ENCODE data around the gene RWDD3. TPM values are rescaled to one million over a fixed set of nuclear protein-coding genes. Genes with fewer than 3 reads are reported as not detected.

The RWDD3 gene
- total RNA-seq, 3 donors from 2014 or later: 9.2 to 20.3 (median 11.5) TPM

DNA sequence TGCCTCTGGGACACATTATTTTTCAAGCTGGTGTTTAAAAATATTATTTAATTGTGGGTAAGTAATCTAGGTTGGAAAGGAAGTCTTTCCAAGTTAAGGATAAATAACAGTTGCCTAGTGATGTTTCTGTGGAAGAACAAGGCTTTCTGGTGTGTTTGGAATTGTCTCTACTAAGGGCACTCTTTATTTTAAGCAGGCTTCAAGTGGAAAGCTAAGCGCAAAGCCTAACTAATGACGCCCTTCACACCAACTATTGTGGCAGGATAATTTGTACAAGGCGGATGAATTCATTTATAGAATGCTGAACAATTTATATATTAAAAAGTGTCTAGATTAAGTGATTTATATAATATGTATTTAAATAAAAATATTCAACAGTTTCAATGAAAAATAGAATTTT lies 25.1 kb upstream of the RWDD3 start:
- H3K4me1 ChIP-seq: no peaks in the 10 kb centered on the region
- no peaks in the 10 kb centered on the region for H3K36me3 ChIP-seq
- H3K4me3 ChIP-seq: no peak overlapping the region
- DNase-seq (ENCODE audit: low spot score in 2 of 2): no peak
- TF ChIP-seq POLR2A (IDR thresholded peaks at IDR 0.05) (no peak), POLR2AphosphoS5 (IDR thresholded peaks at IDR 0.05) (no peak)
- TF ChIP-seq, protein P1, sequence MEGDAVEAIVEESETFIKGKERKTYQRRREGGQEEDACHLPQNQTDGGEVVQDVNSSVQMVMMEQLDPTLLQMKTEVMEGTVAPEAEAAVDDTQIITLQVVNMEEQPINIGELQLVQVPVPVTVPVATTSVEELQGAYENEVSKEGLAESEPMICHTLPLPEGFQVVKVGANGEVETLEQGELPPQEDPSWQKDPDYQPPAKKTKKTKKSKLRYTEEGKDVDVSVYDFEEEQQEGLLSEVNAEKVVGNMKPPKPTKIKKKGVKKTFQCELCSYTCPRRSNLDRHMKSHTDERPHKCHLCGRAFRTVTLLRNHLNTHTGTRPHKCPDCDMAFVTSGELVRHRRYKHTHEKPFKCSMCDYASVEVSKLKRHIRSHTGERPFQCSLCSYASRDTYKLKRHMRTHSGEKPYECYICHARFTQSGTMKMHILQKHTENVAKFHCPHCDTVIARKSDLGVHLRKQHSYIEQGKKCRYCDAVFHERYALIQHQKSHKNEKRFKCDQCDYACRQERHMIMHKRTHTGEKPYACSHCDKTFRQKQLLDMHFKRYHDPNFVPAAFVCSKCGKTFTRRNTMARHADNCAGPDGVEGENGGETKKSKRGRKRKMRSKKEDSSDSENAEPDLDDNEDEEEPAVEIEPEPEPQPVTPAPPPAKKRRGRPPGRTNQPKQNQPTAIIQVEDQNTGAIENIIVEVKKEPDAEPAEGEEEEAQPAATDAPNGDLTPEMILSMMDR (IDR thresholded peaks at IDR 0.05): no peak
- H3K27me3 ChIP-seq: no peaks in the 10 kb centered on the region
- peaks cover 0 to 8% of the 10 kb centered on the region in 2 donors for H3K9me3 ChIP-seq
- H3K27ac ChIP-seq: no peak overlapping the region
- intact Hi-C loops (cut with DNase I; ENCODE audit: low total_unique reads): no loop called here

DNA sequence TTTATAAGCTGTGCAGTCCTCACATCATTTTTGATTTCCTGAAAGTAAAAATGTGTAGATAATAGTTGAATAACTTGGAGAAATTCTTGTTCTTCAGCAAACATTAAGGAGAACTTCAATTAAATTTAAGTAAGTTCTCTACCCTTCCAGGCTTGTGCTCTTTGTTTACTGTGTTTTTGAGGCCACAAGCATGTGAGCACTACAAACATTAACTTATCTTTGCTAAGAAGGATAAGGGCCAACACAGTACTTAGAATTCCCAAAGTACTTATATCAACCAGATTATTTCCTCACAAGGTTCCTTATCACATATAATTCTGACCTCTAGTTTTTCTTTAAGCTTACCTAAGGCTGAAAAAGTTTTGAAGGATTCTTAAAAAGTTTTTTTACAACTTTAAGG lies 24.7 kb upstream of the RWDD3 start:
- Histone ChIP-seq H3K4me1 (no peaks in the 10 kb centered on the region), H3K9me3 (peaks cover 0 to 8% of the 10 kb centered on the region in 2 donors), H3K36me3 (no peaks in the 10 kb centered on the region), H3K27me3 (no peaks in the 10 kb centered on the region), H3K27ac (no peak overlapping the region), H3K4me3 (no peak overlapping the region)
- no peak for DNase-seq (ENCODE audit: low spot score in 2 of 2)
- TF ChIP-seq, protein P1 (IDR thresholded peaks at IDR 0.05): no peak
- TF ChIP-seq POLR2AphosphoS5 (IDR thresholded peaks at IDR 0.05): no peak
- no peak for TF ChIP-seq POLR2A (IDR thresholded peaks at IDR 0.05)
- intact Hi-C loops (cut with DNase I; ENCODE audit: low total_unique reads): no loop called here

DNA sequence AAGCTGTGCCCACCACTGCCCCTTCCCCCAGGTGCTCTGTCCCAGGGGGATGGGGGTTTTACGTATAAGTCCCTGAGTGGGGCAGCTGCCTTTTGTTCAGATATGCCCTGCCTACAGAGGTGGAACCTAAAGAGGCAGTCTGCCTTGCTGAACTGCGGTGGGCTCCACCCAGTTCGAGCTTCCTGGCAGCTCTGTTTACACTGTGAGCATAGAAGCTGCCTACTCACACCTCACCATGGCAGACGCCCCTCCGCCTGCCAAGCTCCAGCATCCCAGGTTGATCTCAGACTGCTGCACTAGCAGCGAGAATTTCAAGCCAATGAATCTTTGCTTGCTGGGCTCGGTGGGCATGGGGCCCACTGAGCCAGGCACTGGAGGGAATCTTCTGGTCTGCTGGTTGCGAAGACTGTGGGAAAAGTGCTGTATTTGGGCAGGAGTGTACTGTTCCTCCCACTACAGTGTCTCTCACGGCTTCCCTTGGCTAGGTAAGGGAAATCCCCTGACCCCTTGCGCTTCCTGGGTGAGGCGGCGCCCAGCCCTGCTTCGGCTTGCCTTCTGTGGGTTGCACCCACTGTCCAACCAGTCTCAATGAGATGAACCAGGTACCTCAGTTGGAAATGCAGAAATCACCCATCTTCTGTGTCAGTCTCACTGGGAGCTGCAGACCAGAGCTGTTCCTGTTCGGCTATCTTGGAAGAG lies 17.6 kb upstream of the RWDD3 start:
- Histone ChIP-seq H3K27ac (no peak overlapping the region), H3K36me3 (no peaks in the 10 kb centered on the region), H3K4me3 (no peak overlapping the region), H3K9me3 (peaks cover 0 to 8% of the 10 kb centered on the region in 2 donors), H3K4me1 (no peaks in the 10 kb centered on the region), H3K27me3 (no peaks in the 10 kb centered on the region)
- intact Hi-C loops (cut with DNase I; ENCODE audit: low total_unique reads): no loop called here
- TF ChIP-seq POLR2AphosphoS5 (IDR thresholded peaks at IDR 0.05) (no peak), POLR2A (IDR thresholded peaks at IDR 0.05) (no peak)
- TF ChIP-seq, protein P1 (IDR thresholded peaks at IDR 0.05): no peak
- no peak for DNase-seq (ENCODE audit: low spot score in 2 of 2)

DNA sequence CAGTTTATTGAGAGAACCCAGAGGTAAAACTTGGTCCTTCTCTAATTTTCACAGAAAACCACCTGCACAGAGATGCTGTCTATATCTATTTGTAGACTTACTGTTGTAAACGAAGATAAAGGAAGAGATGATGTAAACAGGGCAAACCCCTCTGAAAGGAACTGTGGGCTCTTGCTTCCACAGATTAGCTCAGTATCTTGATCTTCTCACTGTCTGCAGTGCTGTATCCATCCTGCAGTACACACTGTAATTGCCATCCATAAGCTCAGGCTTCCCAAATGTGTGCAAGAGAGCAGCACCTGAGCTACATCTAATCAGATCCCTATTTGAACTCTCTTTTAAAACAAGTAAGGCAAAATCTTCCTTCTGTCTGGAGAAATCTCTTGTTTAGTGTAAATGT lies 16.6 kb upstream of the RWDD3 start:
- Histone ChIP-seq H3K27ac (no peak overlapping the region), H3K4me3 (no peak overlapping the region), H3K9me3 (no peaks in the 10 kb centered on the region), H3K27me3 (no peaks in the 10 kb centered on the region), H3K4me1 (no peaks in the 10 kb centered on the region), H3K36me3 (no peaks in the 10 kb centered on the region)
- no peak for DNase-seq (ENCODE audit: low spot score in 2 of 2)
- TF ChIP-seq, protein P1 (IDR thresholded peaks at IDR 0.05): no peak
- no peak for TF ChIP-seq POLR2AphosphoS5 (IDR thresholded peaks at IDR 0.05)
- intact Hi-C loops (cut with DNase I; ENCODE audit: low total_unique reads): no loop called here

DNA sequence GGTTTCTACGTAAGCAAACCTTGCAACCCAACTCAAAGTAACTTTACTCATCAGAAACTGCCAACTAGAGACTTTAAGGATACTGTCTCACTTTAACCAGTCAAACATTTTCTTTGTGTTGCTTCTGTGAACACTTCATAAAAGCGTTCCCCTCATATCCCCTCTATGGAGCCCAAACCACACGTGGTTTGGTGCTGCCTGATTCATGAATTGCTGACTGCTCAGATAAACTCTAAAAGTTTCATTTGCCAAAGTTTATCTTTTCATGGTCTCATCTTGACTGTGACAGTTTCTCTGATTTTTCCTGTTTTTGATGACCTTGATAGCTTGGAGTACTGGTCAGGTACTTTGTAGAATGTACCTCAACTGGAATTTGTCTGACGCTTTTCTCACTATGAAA lies 14.6 kb upstream of the RWDD3 start:
- H3K9me3 ChIP-seq: no peaks in the 10 kb centered on the region
- no peak overlapping the region for H3K27ac ChIP-seq
- no peaks in the 10 kb centered on the region for H3K36me3 ChIP-seq
- H3K4me3 ChIP-seq: no peak overlapping the region
- H3K4me1 ChIP-seq: no peaks in the 10 kb centered on the region
- no peak for DNase-seq (ENCODE audit: low spot score in 2 of 2)
- intact Hi-C loops (cut with DNase I; ENCODE audit: low total_unique reads): no loop called here
- H3K27me3 ChIP-seq: no peaks in the 10 kb centered on the region
- TF ChIP-seq POLR2A (IDR thresholded peaks at IDR 0.05) (no peak), POLR2AphosphoS5 (IDR thresholded peaks at IDR 0.05) (no peak)
- TF ChIP-seq, protein P1 (IDR thresholded peaks at IDR 0.05): no peak
